Fibroblast of skin of abdomen (primary cell): ENCODE measurements around the gene LRRC56.
"Not testable (repeated sequence)": the region's sequence is repeated elsewhere in the genome, so short reads cannot be mapped to it uniquely, and the experiment has no call there.

ENCODE experiments used
- DNase-seq: peaks from one replicate; pipeline ENCODE4 v3.0.0-alpha.2; 2013

Gene LRRC56

GRCh38 chr11:501683-502287 lies 35.5 kb upstream of the LRRC56 start:
- no peak for DNase-seq

- no peak for DNase-seq
These were observed 34.8 kb upstream of the LRRC56 start for GRCh38 chr11:502288-503178.

GRCh38 chr11:503179-503981 lies 33.9 kb upstream of the LRRC56 start:
- peak; percentile 43 for DNase-seq

- DNase-seq, result peak; percentile 27
These were observed 33.0 kb upstream of the LRRC56 start for GRCh38 chr11:504053-504993.

GRCh38 chr11:504994-505344 lies 32.4 kb upstream of the LRRC56 start:
- DNase-seq, result no peak

- peak; percentile 98 for DNase-seq
These were observed 30.9 kb upstream of the LRRC56 start for GRCh38 chr11:506238-506994.

GRCh38 chr11:506995-507726 lies 30.2 kb upstream of the LRRC56 start, which contains the start of gene RNH1:
RNH1 (minus strand) TSS chr11:507242; CDS start chr11:502162, 5,080 bp downstream.
- peak; percentile 96 for DNase-seq

GRCh38 chr11:507727-508515 lies 29.4 kb upstream of the LRRC56 start:
- DNase-seq, result no peak

GRCh38 chr11:508956-509355 lies 28.4 kb upstream of the LRRC56 start:
- no peak for DNase-seq

GRCh38 chr11:512761-513595 lies 24.3 kb upstream of the LRRC56 start:
- no peak for DNase-seq

GRCh38 chr11:514606-515005 lies 22.7 kb upstream of the LRRC56 start:
- no peak for DNase-seq

- DNase-seq, result no peak
These were observed 22.2 kb upstream of the LRRC56 start for GRCh38 chr11:515131-515530.

GRCh38 chr11:516400-516799 lies 20.9 kb upstream of the LRRC56 start:
- no peak for DNase-seq

- not testable (repeated sequence) for DNase-seq
These were observed 20.2 kb upstream of the LRRC56 start for GRCh38 chr11:516918-517685.

- DNase-seq, result peak; percentile 90
These were observed 18.7 kb upstream of the LRRC56 start for GRCh38 chr11:518463-519202.

- no peak for DNase-seq
These were observed 16.7 kb upstream of the LRRC56 start for GRCh38 chr11:520428-521176.
